Fibroblast of lung (primary cell): ENCODE results near the gene GRXCR2.

Experiments used
- CTCF ChIP-seq, 2 donors: IDR thresholded peaks in 1 of 2; conservative IDR thresholded peaks in 1 of 2; 1 replicate in 1 of 2; 2 replicates in 1 of 2; pipeline ENCODE4 v1.5.1; 2011 to 2012; ENCODE audit warnings: low read length in 2 of 2, control low read depth in 1 of 2, inconsistent platforms in 1 of 2, low read depth in 1 of 2, mild to moderate bottlenecking in 1 of 2
- EZH2 ChIP-seq: IDR thresholded peaks from 2 replicates; pipeline ENCODE4 v1.5.1; 2012; ENCODE audit warnings: low read length, control low read depth, mild to moderate bottlenecking; ENCODE audit errors: missing control alignments

DNA sequence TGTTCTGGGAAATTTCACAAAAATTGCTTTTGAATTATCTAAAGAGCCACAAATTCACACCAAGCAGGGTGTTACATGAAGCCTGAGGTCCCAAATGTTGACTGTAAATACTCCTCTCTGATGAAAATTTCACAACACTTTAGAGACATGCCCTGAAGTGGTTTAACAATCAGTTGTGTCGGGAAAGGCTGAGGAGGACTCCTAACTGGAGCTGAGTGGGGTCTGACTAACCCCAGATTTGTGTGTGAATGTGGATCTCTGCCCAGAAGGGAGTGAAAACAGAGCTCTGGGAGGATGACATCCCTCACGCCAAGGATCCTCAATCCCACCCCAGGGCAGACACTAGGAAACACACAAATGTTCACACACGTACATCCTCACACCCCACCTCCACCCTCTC is 31.1 kb upstream of the GRXCR2 start:
- TF ChIP-seq CTCF (conservative IDR thresholded peaks at IDR 0.05 in 1 of 2, IDR thresholded peaks at IDR 0.05 in 1 of 2; ENCODE audit: low read depth in 1 of 2, low read length in 2 of 2) (no peak), EZH2 (no peak)
